Measurements from ENCODE around the gene BICD1. TPM values are rescaled to one million over a fixed set of nuclear protein-coding genes. Genes with fewer than 3 reads are reported as not detected.
A peak's percentile ranks its signal among the peaks of the same experiment; 100 is the strongest.

Gene BICD1
- total and polyA plus RNA-seq, 2 of the 13 experiments (the other 11 are each of a cell fraction or from before 2014, with no cell fraction given), result 4.5 to 5.2 TPM

DNA sequence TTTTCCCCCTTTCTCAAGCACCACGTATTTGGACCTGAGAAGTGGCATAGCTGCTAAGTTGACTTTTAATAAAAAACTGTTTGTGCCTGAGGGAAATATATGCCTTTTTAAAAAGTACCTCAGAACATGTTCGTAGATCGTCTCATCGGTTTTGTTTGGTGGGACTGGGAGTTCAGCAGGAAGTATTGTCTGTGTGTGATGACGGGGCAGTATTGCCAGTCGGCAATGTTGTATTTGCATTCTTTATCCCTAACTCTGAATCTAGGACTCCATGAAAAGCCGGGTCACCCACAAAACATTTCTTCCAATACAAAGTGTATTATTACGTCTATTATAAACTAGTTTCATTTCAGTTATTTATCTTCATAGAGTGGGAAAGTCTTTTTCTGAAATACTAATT lies 273.0 kb downstream of the BICD1 start:
- ATAC-seq (peak; percentile 74), DNase-seq (ENCODE audit: low spot score) (peak; percentile 25), FAIRE-seq (peak; percentile 8)
- Histone ChIP-seq H3K9ac (ENCODE audit: insufficient read depth, low read depth, low read length) (peak overlapping the region; percentile 26; the same call in 1 of the 2 replicates), H3K36me3 (replicated peaks in 1 of 2; ENCODE audit: control insufficient read depth in 1 of 2, insufficient read depth in 2 of 2, low read length in 2 of 2) (no peaks in the 10 kb centered on the region), H3K4me3 (replicated peaks in 1 of 3; ENCODE audit: insufficient read depth in 1 of 3, low read depth in 2 of 3, low read length in 3 of 3) (peak overlapping the region; percentile 35 to 41 (median 38); a peak in 3 of 6 replicates), H3K27ac (ENCODE audit: extremely low read length, insufficient read depth, low read length) (no peak overlapping the region), H2AFZ (ENCODE audit: low read length) (peak overlapping the region; percentile 68), H3K4me1 (ENCODE audit: insufficient read depth, low read length) (peaks cover 6% of the 10 kb centered on the region), H4K20me1 (ENCODE audit: insufficient read depth, low read length) (no peaks in the 10 kb centered on the region), H3K79me2 (ENCODE audit: insufficient read depth, low read length) (no peaks in the 10 kb centered on the region), H3K4me2 (ENCODE audit: low read depth, low read length) (peak overlapping the region; percentile 64), H3K27me3 (ENCODE audit: control insufficient read depth in 1 of 2, insufficient read depth in 2 of 2, low read length in 2 of 2) (0 out of 5 replicates have a peak, but pooled peaks cover 0 to 3% of the 10 kb centered on the region in 2 experiments), H3K9me3 (ENCODE audit: low read length) (no peaks in the 10 kb centered on the region)
- CTCF ChIA-PET (ENCODE audit: low intra/inter-chr PET ratio, low total read pairs), result no interaction called here
- in situ Hi-C loops (cut with HindIII; ENCODE audit: extremely low pct_ligation_motif_present, low pct_unique_long_range_greater_than_20kb) (no loop called here), intact Hi-C loops (cut with micrococcal nuclease; ENCODE audit: unreplicated experiment) (no loop called here)
- TF ChIP-seq HOXD1 (CRISPR knock-in tag; IDR thresholded peaks at IDR 0.05) (no peak), CREB1 (IDR thresholded peaks at IDR 0.05) (0 out of 2 replicates have a peak, but pooled peaks have one; percentile 23), CREB1 (CRISPR knock-in tag; IDR thresholded peaks at IDR 0.05) (no peak), MAFK (conservative IDR thresholded peaks at IDR 0.05 in 1 of 2, IDR thresholded peaks at IDR 0.05 in 1 of 2; ENCODE audit: low read length in 2 of 2) (peak in 1 of 2 experiments; percentile 18; a peak in 2 of 4 replicates), SP5 (CRISPR knock-in tag; IDR thresholded peaks at IDR 0.05; ENCODE audit: borderline replicate concordance, low read depth) (no peak), NFE2L2 (IDR thresholded peaks at IDR 0.05; ENCODE audit: low read length) (peak; percentile 47; the same call in 1 of the 2 replicates), NFE2 (CRISPR knock-in tag; IDR thresholded peaks at IDR 0.05) (peak; percentile 53; the same call in 1 of the 2 replicates), MAFF (IDR thresholded peaks at IDR 0.05; ENCODE audit: low read depth, low read length) (peak; percentile 21; the same call in 1 of the 2 replicates)
- TF ChIP-seq, protein P1, sequence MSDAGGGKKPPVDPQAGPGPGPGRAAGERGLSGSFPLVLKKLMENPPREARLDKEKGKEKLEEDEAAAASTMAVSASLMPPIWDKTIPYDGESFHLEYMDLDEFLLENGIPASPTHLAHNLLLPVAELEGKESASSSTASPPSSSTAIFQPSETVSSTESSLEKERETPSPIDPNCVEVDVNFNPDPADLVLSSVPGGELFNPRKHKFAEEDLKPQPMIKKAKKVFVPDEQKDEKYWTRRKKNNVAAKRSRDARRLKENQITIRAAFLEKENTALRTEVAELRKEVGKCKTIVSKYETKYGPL (CRISPR knock-in tag; IDR thresholded peaks at IDR 0.05), result no peak
- POLR2A ChIA-PET, result no interaction called here
- 3% methylated on average over 8 of the region's 8 CpGs for WGBS (ENCODE audit: low lambda C conversion rate)
- BruUV-seq (replicated peaks), result no TSS peak

DNA sequence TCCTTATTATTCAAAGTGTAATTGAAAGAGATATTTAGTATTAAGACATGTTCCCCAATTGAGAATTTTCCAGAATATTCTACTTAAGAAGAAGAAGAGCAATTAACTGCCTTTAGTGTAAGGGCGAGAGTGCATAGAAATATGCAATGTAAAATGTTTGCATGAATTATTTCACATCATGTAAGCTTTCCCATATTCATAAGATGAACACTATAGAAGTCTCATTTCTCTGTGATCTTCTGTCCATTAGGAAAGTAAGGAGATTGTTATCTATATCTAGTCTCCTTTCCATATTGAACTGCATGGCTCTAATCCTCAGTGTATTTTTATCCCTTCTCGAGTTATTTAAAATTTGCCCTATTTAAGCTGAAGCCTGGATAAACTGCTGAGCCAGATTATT lies 275.6 kb downstream of the BICD1 start:
- ATAC-seq (no peak), FAIRE-seq (no peak), DNase-seq (ENCODE audit: low spot score) (no peak)
- H4K20me1 ChIP-seq (ENCODE audit: insufficient read depth, low read length), result no peaks in the 10 kb centered on the region
- no peak overlapping the region for H3K4me2 ChIP-seq (ENCODE audit: low read depth, low read length)
- 0 out of 5 replicates have a peak, but pooled peaks cover 0 to 3% of the 10 kb centered on the region in 2 experiments for H3K27me3 ChIP-seq (ENCODE audit: control insufficient read depth in 1 of 2, insufficient read depth in 2 of 2, low read length in 2 of 2)
- H2AFZ ChIP-seq (ENCODE audit: low read length), result no peak overlapping the region
- no peaks in the 10 kb centered on the region for H3K79me2 ChIP-seq (ENCODE audit: insufficient read depth, low read length)
- H3K4me3 ChIP-seq (replicated peaks in 1 of 3; ENCODE audit: insufficient read depth in 1 of 3, low read depth in 2 of 3, low read length in 3 of 3), result no peak overlapping the region
- no peaks in the 10 kb centered on the region for H3K36me3 ChIP-seq (replicated peaks in 1 of 2; ENCODE audit: control insufficient read depth in 1 of 2, insufficient read depth in 2 of 2, low read length in 2 of 2)
- H3K9ac ChIP-seq (ENCODE audit: insufficient read depth, low read depth, low read length), result no peak overlapping the region
- CTCF ChIA-PET (ENCODE audit: low intra/inter-chr PET ratio, low total read pairs), result no interaction called here
- in situ Hi-C loops (cut with HindIII; ENCODE audit: extremely low pct_ligation_motif_present, low pct_unique_long_range_greater_than_20kb) (no loop called here), intact Hi-C loops (cut with micrococcal nuclease; ENCODE audit: unreplicated experiment) (no loop called here)
- POLR2A ChIA-PET, result no interaction called here
- H3K9me3 ChIP-seq (ENCODE audit: low read length), result no peaks in the 10 kb centered on the region
- BruUV-seq (replicated peaks), result no TSS peak
- H3K27ac ChIP-seq (ENCODE audit: extremely low read length, insufficient read depth, low read length), result no peak overlapping the region
- 37% methylated on average over 2 of the region's 2 CpGs for WGBS (ENCODE audit: low lambda C conversion rate)
- peaks cover 6% of the 10 kb centered on the region for H3K4me1 ChIP-seq (ENCODE audit: insufficient read depth, low read length)
- TF ChIP-seq, protein P2, sequence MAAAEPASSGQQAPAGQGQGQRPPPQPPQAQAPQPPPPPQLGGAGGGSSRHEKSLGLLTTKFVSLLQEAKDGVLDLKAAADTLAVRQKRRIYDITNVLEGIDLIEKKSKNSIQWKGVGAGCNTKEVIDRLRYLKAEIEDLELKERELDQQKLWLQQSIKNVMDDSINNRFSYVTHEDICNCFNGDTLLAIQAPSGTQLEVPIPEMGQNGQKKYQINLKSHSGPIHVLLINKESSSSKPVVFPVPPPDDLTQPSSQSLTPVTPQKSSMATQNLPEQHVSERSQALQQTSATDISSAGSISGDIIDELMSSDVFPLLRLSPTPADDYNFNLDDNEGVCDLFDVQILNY (CRISPR knock-in tag; conservative IDR thresholded peaks at IDR 0.05), result no peak
- TF ChIP-seq GATAD1 (CRISPR knock-in tag; IDR thresholded peaks at IDR 0.05) (no peak), ZNF430 (CRISPR knock-in tag; IDR thresholded peaks at IDR 0.05) (no peak), MEIS2 (CRISPR knock-in tag; IDR thresholded peaks at IDR 0.05) (no peak), ZBTB7B (CRISPR knock-in tag; IDR thresholded peaks at IDR 0.05) (no peak)
- TF ChIP-seq, protein P3, sequence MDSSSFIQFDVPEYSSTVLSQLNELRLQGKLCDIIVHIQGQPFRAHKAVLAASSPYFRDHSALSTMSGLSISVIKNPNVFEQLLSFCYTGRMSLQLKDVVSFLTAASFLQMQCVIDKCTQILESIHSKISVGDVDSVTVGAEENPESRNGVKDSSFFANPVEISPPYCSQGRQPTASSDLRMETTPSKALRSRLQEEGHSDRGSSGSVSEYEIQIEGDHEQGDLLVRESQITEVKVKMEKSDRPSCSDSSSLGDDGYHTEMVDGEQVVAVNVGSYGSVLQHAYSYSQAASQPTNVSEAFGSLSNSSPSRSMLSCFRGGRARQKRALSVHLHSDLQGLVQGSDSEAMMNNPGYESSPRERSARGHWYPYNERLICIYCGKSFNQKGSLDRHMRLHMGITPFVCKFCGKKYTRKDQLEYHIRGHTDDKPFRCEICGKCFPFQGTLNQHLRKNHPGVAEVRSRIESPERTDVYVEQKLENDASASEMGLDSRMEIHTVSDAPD (CRISPR knock-in tag; IDR thresholded peaks at IDR 0.05), result no peak
- TF ChIP-seq, protein P4, sequence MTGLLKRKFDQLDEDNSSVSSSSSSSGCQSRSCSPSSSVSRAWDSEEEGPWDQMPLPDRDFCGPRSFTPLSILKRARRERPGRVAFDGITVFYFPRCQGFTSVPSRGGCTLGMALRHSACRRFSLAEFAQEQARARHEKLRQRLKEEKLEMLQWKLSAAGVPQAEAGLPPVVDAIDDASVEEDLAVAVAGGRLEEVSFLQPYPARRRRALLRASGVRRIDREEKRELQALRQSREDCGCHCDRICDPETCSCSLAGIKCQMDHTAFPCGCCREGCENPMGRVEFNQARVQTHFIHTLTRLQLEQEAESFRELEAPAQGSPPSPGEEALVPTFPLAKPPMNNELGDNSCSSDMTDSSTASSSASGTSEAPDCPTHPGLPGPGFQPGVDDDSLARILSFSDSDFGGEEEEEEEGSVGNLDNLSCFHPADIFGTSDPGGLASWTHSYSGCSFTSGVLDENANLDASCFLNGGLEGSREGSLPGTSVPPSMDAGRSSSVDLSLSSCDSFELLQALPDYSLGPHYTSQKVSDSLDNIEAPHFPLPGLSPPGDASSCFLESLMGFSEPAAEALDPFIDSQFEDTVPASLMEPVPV (CRISPR knock-in tag; IDR thresholded peaks at IDR 0.05), result no peak

Measured in HepG2 (cell line).